Testis (tissue), 3 donors: ENCODE data around the gene KMT2B. TPM values are rescaled to one million over a fixed set of nuclear protein-coding genes. Genes with fewer than 3 reads are reported as not detected.

Experiments
- DNase-seq: peaks from one replicate; pipeline ENCODE4 v3.0.0-alpha.2; 2019
- H3K27ac ChIP-seq, 2 donors: fragments of 200-600 bp; sonication (generic); one replicate each; pipeline ENCODE4 v1.5.1; 2019
- H3K27me3 ChIP-seq: fragments of 200-600 bp; sonication (generic); one replicate; pipeline ENCODE4 v1.5.1; 2019
- H3K36me3 ChIP-seq: fragments of 200-600 bp; sonication (generic); one replicate; pipeline ENCODE4 v1.5.1; 2017; ENCODE audit warnings: low read depth; ENCODE audit errors: missing control alignments
- H3K4me1 ChIP-seq: fragments of 200-600 bp; sonication (generic); one replicate; pipeline ENCODE4 v1.5.1; 2019
- H3K4me3 ChIP-seq, 2 donors: fragments of 200-600 bp; sonication (generic); one replicate each; pipeline ENCODE4 v1.5.1; 2017 to 2019
- H3K9me3 ChIP-seq: fragments of 200-600 bp; sonication (generic); one replicate; pipeline ENCODE4 v1.5.1; 2017
- CTCF ChIP-seq, 3 experiments: fragments of 450-650 bp in 2 of 3; fragments of 200-600 bp in 1 of 3; sonication (generic) in 1 of 3; IDR thresholded peaks; one replicate each; pipeline ENCODE4 v1.5.1; 2016 to 2019; ENCODE audit warnings: antibody characterized with exemption in 3 of 3, mild to moderate bottlenecking in 2 of 3, moderate library complexity in 1 of 3
- POLR2A ChIP-seq: fragments of 450-650 bp; IDR thresholded peaks from one replicate; pipeline ENCODE4 v1.6.1; 2017; ENCODE audit warnings: antibody characterized with exemption, mild to moderate bottlenecking, moderate library complexity
- WGBS, 2 donors: methylation state at CpG; one replicate each; pipeline ENCODE4 v1.1.5; 2018; 5-methylcytosine and 5-hydroxymethylcytosine counted together
- intact Hi-C: fragments of 100-400 bp; cut with DNase I; formaldehyde crosslinking; loops from one replicate; pipeline ENCODE4 v1.15.1; 2023; ENCODE audit warnings: low total_unique reads
- polyA plus RNA-seq: library from polyadenylated mRNA; stranded (reverse); fragments of 350-450 nt; fragmentation: Illumina TruSeq; extraction: RNeasy Lipid Tissue Mini Kit (QIAGEN cat#74804); gene quantifications from one replicate; pipeline ENCODE4 v1.2.3, GENCODE V29; 2014; ENCODE audit warnings: low read depth, low replicate concordance; ENCODE audit not compliant: insufficient read depth
- total RNA-seq, 2 donors: library from RNA; depleted of rRNA; stranded (reverse); fragments of >200 nt; gene quantifications; one replicate each; pipeline ENCODE4 v1.2.3, GENCODE V29; 2016

Gene KMT2B
- total and polyA plus RNA-seq, 3 donors from 2014 or later = 73.3 to 110 (median 109) TPM

- no peak for TF ChIP-seq POLR2A
- no peak for TF ChIP-seq CTCF (IDR thresholded peaks at IDR 0.05)
- no peak for DNase-seq
- H3K9me3 ChIP-seq = no peaks in the 10 kb centered on the region
- intact Hi-C loops = no loop called here
- H3K4me1 ChIP-seq = peaks cover 16% of the 10 kb centered on the region
- no peak overlapping the region for H3K4me3 ChIP-seq
- H3K27ac ChIP-seq = peak overlapping the region in 1 of 2 donors; percentile 100
- WGBS, 2 donors = 78 to 83% methylated on average over 5 of the region's 5 CpGs
- H3K27me3 ChIP-seq = no peaks in the 10 kb centered on the region
- no peaks in the 10 kb centered on the region for H3K36me3 ChIP-seq
These were observed 28.7 kb downstream of the KMT2B start for GRCh38 chr19:35746531-35746930.

- H3K36me3 ChIP-seq = no peaks in the 10 kb centered on the region
- H3K4me3 ChIP-seq = peak within 1 kb of the TSS; percentile 91
- WGBS, 2 donors = 1% methylated on average over 28 to 45 of the region's 45 CpGs
- H3K27ac ChIP-seq = peak within 1 kb of the TSS; percentile 45 to 82
- intact Hi-C loops = no loop called here
- H3K27me3 ChIP-seq = no peaks in the 10 kb centered on the region
- peaks cover 16% of the 10 kb centered on the region for H3K4me1 ChIP-seq
- TF ChIP-seq POLR2A = peak; percentile 80
- peak in 2 of 3 experiments; percentile 1 to 15 for TF ChIP-seq CTCF (IDR thresholded peaks at IDR 0.05)
- peak; percentile 100 for DNase-seq
- H3K9me3 ChIP-seq = no peaks in the 10 kb centered on the region
These were observed 30.6 kb downstream of the KMT2B start, which contains the start of gene LIN37 for GRCh38 chr19:35748106-35749020. Gene LIN37, plus strand, starts transcription at chr19:35748576. Its CDS starts 149 bp downstream, at chr19:35748725.

GRCh38 chr19:35750167-35750566, 32.4 kb downstream of the KMT2B start:
- no peaks in the 10 kb centered on the region for H3K9me3 ChIP-seq
- DNase-seq = no peak
- H3K27ac ChIP-seq = no peak overlapping the region
- intact Hi-C loops = no loop called here
- H3K4me3 ChIP-seq = no peak overlapping the region
- H3K27me3 ChIP-seq = no peaks in the 10 kb centered on the region
- H3K36me3 ChIP-seq = no peaks in the 10 kb centered on the region
- WGBS, 2 donors = 77 to 80% methylated on average over 4 to 5 of the region's 5 CpGs
- TF ChIP-seq CTCF (IDR thresholded peaks at IDR 0.05) (no peak), POLR2A (no peak)
- H3K4me1 ChIP-seq = peaks cover 20% of the 10 kb centered on the region

- Histone ChIP-seq H3K4me3 (no peak overlapping the region), H3K27me3 (no peaks in the 10 kb centered on the region), H3K9me3 (no peaks in the 10 kb centered on the region), H3K27ac (no peak overlapping the region), H3K4me1 (peaks cover 22% of the 10 kb centered on the region), H3K36me3 (no peaks in the 10 kb centered on the region)
- TF ChIP-seq POLR2A (no peak), CTCF (IDR thresholded peaks at IDR 0.05) (no peak)
- 86 to 90% methylated on average over 10 to 14 of the region's 14 CpGs for WGBS, 2 donors
- intact Hi-C loops = no loop called here
- DNase-seq = no peak
These were observed 34.3 kb downstream of the KMT2B start for GRCh38 chr19:35751839-35752745.
